Measurements from ENCODE around the gene IFT43.

DNA sequence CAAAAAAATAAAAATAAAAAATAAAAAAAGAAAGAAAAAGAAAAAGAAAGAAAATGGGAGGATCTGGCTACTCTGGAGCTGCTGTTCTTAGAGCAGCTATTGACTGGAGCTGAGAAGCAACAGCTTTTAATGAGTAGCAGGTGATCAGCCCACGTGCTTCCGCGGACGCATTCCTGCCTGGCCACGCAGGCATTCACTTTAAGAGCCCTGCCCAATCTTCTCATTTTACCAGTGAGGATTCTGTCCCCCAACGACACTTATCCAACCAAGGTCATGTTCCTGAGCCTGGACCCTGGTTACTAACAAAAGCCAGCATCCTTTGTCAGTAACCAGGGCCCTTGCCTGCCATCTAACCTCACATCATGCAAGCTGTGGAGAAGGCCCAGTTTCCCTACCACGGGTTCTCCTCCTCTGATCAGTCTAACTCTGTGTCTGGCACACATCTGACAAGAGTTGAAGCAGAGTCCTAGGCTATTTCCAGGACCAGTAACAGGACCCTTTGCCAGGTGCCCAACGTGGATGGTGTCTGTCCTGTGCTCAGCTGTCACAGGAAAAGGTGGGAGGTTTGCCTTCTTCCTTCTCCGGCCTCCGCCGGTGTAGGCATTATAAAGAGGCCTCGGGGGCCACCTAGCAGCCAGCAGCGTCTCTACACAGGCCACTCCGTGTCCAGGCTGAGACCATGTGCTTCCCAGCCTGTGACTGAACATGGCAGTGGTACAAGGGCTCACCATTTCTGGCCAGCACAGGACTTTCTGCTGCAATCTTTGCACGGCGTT, 105.2 kb downstream of the IFT43 start:
- TF ChIP-seq ELF1 (IDR thresholded peaks at IDR 0.05), result no peak
- TF ChIP-seq, protein P1, sequence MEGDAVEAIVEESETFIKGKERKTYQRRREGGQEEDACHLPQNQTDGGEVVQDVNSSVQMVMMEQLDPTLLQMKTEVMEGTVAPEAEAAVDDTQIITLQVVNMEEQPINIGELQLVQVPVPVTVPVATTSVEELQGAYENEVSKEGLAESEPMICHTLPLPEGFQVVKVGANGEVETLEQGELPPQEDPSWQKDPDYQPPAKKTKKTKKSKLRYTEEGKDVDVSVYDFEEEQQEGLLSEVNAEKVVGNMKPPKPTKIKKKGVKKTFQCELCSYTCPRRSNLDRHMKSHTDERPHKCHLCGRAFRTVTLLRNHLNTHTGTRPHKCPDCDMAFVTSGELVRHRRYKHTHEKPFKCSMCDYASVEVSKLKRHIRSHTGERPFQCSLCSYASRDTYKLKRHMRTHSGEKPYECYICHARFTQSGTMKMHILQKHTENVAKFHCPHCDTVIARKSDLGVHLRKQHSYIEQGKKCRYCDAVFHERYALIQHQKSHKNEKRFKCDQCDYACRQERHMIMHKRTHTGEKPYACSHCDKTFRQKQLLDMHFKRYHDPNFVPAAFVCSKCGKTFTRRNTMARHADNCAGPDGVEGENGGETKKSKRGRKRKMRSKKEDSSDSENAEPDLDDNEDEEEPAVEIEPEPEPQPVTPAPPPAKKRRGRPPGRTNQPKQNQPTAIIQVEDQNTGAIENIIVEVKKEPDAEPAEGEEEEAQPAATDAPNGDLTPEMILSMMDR (IDR thresholded peaks at IDR 0.05), result no peak

Data from SK-N-SH (cell line).